Measurements from ENCODE around the gene SCEL. TPM values are rescaled to one million over a fixed set of nuclear protein-coding genes. Genes with fewer than 3 reads are reported as not detected.

SCEL gene
- total RNA-seq, 4 donors from 2014 or later, result not detected

- DNase-seq, result no peak
- no peak for ATAC-seq
- no peaks in the 10 kb centered on the region for H3K36me3 ChIP-seq
- H3K9me3 ChIP-seq, result no peaks in the 10 kb centered on the region
- no peaks in the 10 kb centered on the region for H3K27me3 ChIP-seq
- no peak overlapping the region for H3K27ac ChIP-seq
- in situ Hi-C loops (cut with MboI; ENCODE audit: low sequenced_read_pairs in 4 of 4), result no loop called here
- no peaks in the 10 kb centered on the region for H3K4me1 ChIP-seq
- intact Hi-C loops (cut with DNase I; ENCODE audit: low total_unique reads), result no loop called here
- H3K4me3 ChIP-seq, result no peak overlapping the region
- TF ChIP-seq CTCF (IDR thresholded peaks at IDR 0.05 in 4 of 5, conservative IDR thresholded peaks at IDR 0.05 in 1 of 5) (no peak), POLR2A (IDR thresholded peaks at IDR 0.05) (no peak)
These were observed 1.4 kb upstream of the SCEL start for GRCh38 chr13:77533875-77534788.

- H3K4me3 ChIP-seq, result no peak overlapping the region
- DNase-seq (no peak), ATAC-seq (no peak)
- TF ChIP-seq POLR2A (IDR thresholded peaks at IDR 0.05), result no peak
- no peak for TF ChIP-seq CTCF (IDR thresholded peaks at IDR 0.05 in 4 of 5, conservative IDR thresholded peaks at IDR 0.05 in 1 of 5)
- no peaks in the 10 kb centered on the region for H3K4me1 ChIP-seq
- in situ Hi-C loops (cut with MboI; ENCODE audit: low sequenced_read_pairs in 4 of 4) (no loop called here), intact Hi-C loops (cut with DNase I; ENCODE audit: low total_unique reads) (no loop called here)
- no peak overlapping the region for H3K27ac ChIP-seq
- no peaks in the 10 kb centered on the region for H3K27me3 ChIP-seq
- no peaks in the 10 kb centered on the region for H3K36me3 ChIP-seq
- H3K9me3 ChIP-seq, result no peaks in the 10 kb centered on the region
These were observed 852 bp downstream of the SCEL start for GRCh38 chr13:77536358-77536757.

GRCh38 chr13:77537289-77537919 lies 1.9 kb downstream of the SCEL start:
- Histone ChIP-seq H3K9me3 (no peaks in the 10 kb centered on the region), H3K4me1 (no peaks in the 10 kb centered on the region), H3K4me3 (no peak overlapping the region), H3K27me3 (no peaks in the 10 kb centered on the region), H3K27ac (no peak overlapping the region), H3K36me3 (no peaks in the 10 kb centered on the region)
- in situ Hi-C loops (cut with MboI; ENCODE audit: low sequenced_read_pairs in 4 of 4) (no loop called here), intact Hi-C loops (cut with DNase I; ENCODE audit: low total_unique reads) (no loop called here)
- DNase-seq (no peak), ATAC-seq (no peak)
- TF ChIP-seq POLR2A (IDR thresholded peaks at IDR 0.05), result no peak
- TF ChIP-seq CTCF (IDR thresholded peaks at IDR 0.05 in 4 of 5, conservative IDR thresholded peaks at IDR 0.05 in 1 of 5), result no peak

- in situ Hi-C loops (cut with MboI; ENCODE audit: low sequenced_read_pairs in 4 of 4) (no loop called here), intact Hi-C loops (cut with DNase I; ENCODE audit: low total_unique reads) (no loop called here)
- Histone ChIP-seq H3K27me3 (no peaks in the 10 kb centered on the region), H3K4me3 (no peak overlapping the region), H3K4me1 (peaks cover 0 to 5% of the 10 kb centered on the region in 2 donors), H3K27ac (no peak overlapping the region), H3K36me3 (no peaks in the 10 kb centered on the region), H3K9me3 (no peaks in the 10 kb centered on the region)
- TF ChIP-seq POLR2A (IDR thresholded peaks at IDR 0.05) (no peak), CTCF (IDR thresholded peaks at IDR 0.05 in 4 of 5, conservative IDR thresholded peaks at IDR 0.05 in 1 of 5) (no peak)
- DNase-seq (no peak), ATAC-seq (no peak)
These were observed 8.2 kb downstream of the SCEL start for GRCh38 chr13:77543711-77544110.

Data from gastrocnemius medialis (tissue), 4 donors.